HepG2 (cell line): ENCODE results near the gene SLC25A43. TPM values are rescaled to one million over a fixed set of nuclear protein-coding genes. Genes with fewer than 3 reads are reported as not detected.

Experiments
- CBFB ChIP-seq: sonication (generic); formaldehyde crosslinking; IDR thresholded peaks from 2 replicates; pipeline ENCODE4 v1.4.0; 2020; ENCODE audit warnings: missing genetic modification reagents
- CHD4 ChIP-seq: fragments of 200-600 bp; sonication (generic); IDR thresholded peaks from 2 replicates; pipeline ENCODE4 v1.7.0; 2017; ENCODE audit warnings: mild to moderate bottlenecking, low read length, borderline replicate concordance
- DZIP1 ChIP-seq: sonication (generic); formaldehyde crosslinking; IDR thresholded peaks from 2 replicates; pipeline ENCODE4 v1.5.0; 2020; ENCODE audit warnings: mild to moderate bottlenecking, missing genetic modification reagents
- ELF4 ChIP-seq: sonication (generic); formaldehyde crosslinking; IDR thresholded peaks from 2 replicates; pipeline ENCODE4 v1.5.0; 2020; ENCODE audit warnings: missing genetic modification reagents, mild to moderate bottlenecking, moderate library complexity, borderline replicate concordance
- HMGXB4 ChIP-seq, 2 experiments: sonication (generic) in 1 of 2; formaldehyde crosslinking in 1 of 2; IDR thresholded peaks; 2 replicates each; pipeline versions ENCODE4 v1.4.0 to v1.6.1; 2018 to 2020; ENCODE audit warnings: missing genetic modification reagents in 2 of 2, borderline replicate concordance in 1 of 2, low read depth in 1 of 2, mild to moderate bottlenecking in 1 of 2, missing biosample characterization in 1 of 2
- HOXA3 ChIP-seq: sonication (generic); formaldehyde crosslinking; IDR thresholded peaks from 2 replicates; pipeline ENCODE4 v1.5.0; 2020; ENCODE audit warnings: missing genetic modification reagents
- KDM4B ChIP-seq: sonication (generic); formaldehyde crosslinking; IDR thresholded peaks from 2 replicates; pipeline ENCODE4 v1.4.0; 2020; ENCODE audit warnings: missing genetic modification reagents
- MED1 ChIP-seq: sonication (generic); formaldehyde crosslinking; IDR thresholded peaks from 2 replicates; pipeline ENCODE4 v1.4.0; 2020; ENCODE audit warnings: missing genetic modification reagents
- MXI1 ChIP-seq: IDR thresholded peaks from 3 replicates; pipeline ENCODE4 v1.6.1; 2012; ENCODE audit warnings: low read depth, low read length, inconsistent platforms, borderline replicate concordance
- MYC ChIP-seq: sonication (generic); formaldehyde crosslinking; IDR thresholded peaks from 2 replicates; pipeline ENCODE4 v1.9.0; 2021; ENCODE audit warnings: missing genetic modification reagents, borderline replicate concordance
- PAXIP1 ChIP-seq: sonication (generic); formaldehyde crosslinking; conservative IDR thresholded peaks from 2 replicates; pipeline ENCODE4 v1.4.0; 2020; ENCODE audit warnings: mild to moderate bottlenecking, missing genetic modification reagents, moderate library complexity
- PTBP1 ChIP-seq: fragments of 200-400 bp; formaldehyde crosslinking; IDR thresholded peaks from 2 replicates; pipeline ENCODE4 v1.6.1; 2018; ENCODE audit warnings: low read length, low read depth; ENCODE audit not compliant: poor library complexity, severe bottlenecking
- RELA ChIP-seq: sonication (generic); formaldehyde crosslinking; IDR thresholded peaks from 2 replicates; pipeline ENCODE4 v1.4.0; 2020; ENCODE audit warnings: missing genetic modification reagents
- SAP130 ChIP-seq: IDR thresholded peaks from 2 replicates; pipeline ENCODE4 v1.6.1; 2016; ENCODE audit warnings: low read depth
- SKI ChIP-seq: fragments of 450-650 bp; IDR thresholded peaks from one replicate; pipeline ENCODE4 v1.6.1; 2018; ENCODE audit warnings: mild to moderate bottlenecking; ENCODE audit not compliant: partially characterized antibody
- TARDBP ChIP-seq: sonication (generic); formaldehyde crosslinking; IDR thresholded peaks from 2 replicates; pipeline ENCODE4 v1.8.0; 2022; ENCODE audit warnings: mild to moderate bottlenecking, missing genetic modification reagents
- YEATS4 ChIP-seq: sonication (generic); formaldehyde crosslinking; IDR thresholded peaks from 2 replicates; pipeline ENCODE4 v1.4.0; 2020; ENCODE audit warnings: missing genetic modification reagents, borderline replicate concordance
- ZNF101 ChIP-seq: sonication (generic); formaldehyde crosslinking; IDR thresholded peaks from 2 replicates; pipeline ENCODE4 v1.4.0; 2020; ENCODE audit warnings: mild to moderate bottlenecking, low read depth, missing genetic modification reagents, borderline replicate concordance
- ZNF205 ChIP-seq: IDR thresholded peaks from 2 replicates; pipeline ENCODE4 v1.6.1; 2018; ENCODE audit warnings: missing biosample characterization, missing genetic modification reagents
- ZNF468 ChIP-seq: sonication (generic); formaldehyde crosslinking; IDR thresholded peaks from 2 replicates; pipeline ENCODE4 v1.8.0; 2022; ENCODE audit warnings: mild to moderate bottlenecking, moderate library complexity, missing genetic modification reagents
- ZNF557 ChIP-seq: sonication (generic); formaldehyde crosslinking; IDR thresholded peaks from 2 replicates; pipeline ENCODE4 v1.4.0; 2020; ENCODE audit warnings: missing genetic modification reagents
- ZNF724P ChIP-seq: sonication (generic); formaldehyde crosslinking; IDR thresholded peaks from 2 replicates; pipeline ENCODE4 v1.8.0; 2022; ENCODE audit warnings: missing genetic modification reagents, borderline replicate concordance
- polyA plus RNA-seq, 8 experiments: library from polyadenylated mRNA; depleted of rRNA in 3 of 8; stranded (reverse) in 7 of 8; unstranded in 1 of 8; fragments of >200 nt; fragmentation: Illumina TruSeq in 4 of 8; extraction: Trizol in 4 of 8; gene quantifications; 2 replicates each; pipeline versions ENCODE4 v1.2.1 to v1.2.3, GENCODE V29; 2011 to 2016; ENCODE audit warnings: low read depth in 4 of 8, missing spikeins in 1 of 8, mixed read lengths in 1 of 8; ENCODE audit not compliant: insufficient read depth in 1 of 8
- total RNA-seq, 5 experiments: library from RNA; depleted of rRNA; stranded (reverse); fragments of >200 nt; fragmentation: Illumina TruSeq; extraction: Trizol; gene quantifications; 2 replicates each; pipeline ENCODE4 v1.2.3, GENCODE V29; 2016; ENCODE audit warnings: low read depth in 1 of 5

The SLC25A43 gene
- total and polyA plus RNA-seq, 2 of the 13 experiments (the other 11 are each of a cell fraction or from before 2014, with no cell fraction given): 5.8 to 13.2 TPM

GRCh38 chrX:119502727-119503483 lies 103.8 kb downstream of the SLC25A43 start (continued):
- TF ChIP-seq SKI (no peak), MED1 (0 out of 2 replicates have a peak, but pooled peaks have one; percentile 17), ZNF724P (CRISPR knock-in tag) (no peak), DZIP1 (CRISPR knock-in tag) (no peak), PTBP1 (no peak), ZNF205 (CRISPR knock-in tag) (no peak), CBFB (CRISPR knock-in tag) (no peak), KDM4B (CRISPR knock-in tag) (no peak), PAXIP1 (CRISPR knock-in tag) (peak; percentile 54; the same call in 1 of the 2 replicates), ZNF101 (CRISPR knock-in tag) (no peak), CHD4 (no peak), HMGXB4 (CRISPR knock-in tag; IDR thresholded peaks at IDR 0.05; ENCODE audit: borderline replicate concordance in 1 of 2, low read depth in 1 of 2) (no peak), HOXA3 (CRISPR knock-in tag) (0 out of 2 replicates have a peak, but pooled peaks have one; percentile 5), ELF4 (CRISPR knock-in tag) (peak; percentile 48; the same call in 1 of the 2 replicates), ZNF468 (CRISPR knock-in tag) (no peak), ZNF557 (CRISPR knock-in tag) (no peak), RELA (no peak), MYC (CRISPR knock-in tag) (0 out of 2 replicates have a peak, but pooled peaks have one; percentile 18), MXI1 (peak; percentile 32; the same call in 1 of the 3 replicates), YEATS4 (peak; percentile 41; the same call in 1 of the 2 replicates), TARDBP (CRISPR knock-in tag) (peak; percentile 40; the same call in 1 of the 2 replicates), SAP130 (CRISPR knock-in tag) (0 out of 2 replicates have a peak, but pooled peaks have one; percentile 21)
